T-cell (primary cell): Measurements from ENCODE around the gene ATXN2. TPM values are rescaled to one million over a fixed set of nuclear protein-coding genes. Genes with fewer than 3 reads are reported as not detected.

Experiments
- ATAC-seq, 4 experiments: fragments of 200-7000 bp in 3 of 4; fragments of 150-1000 bp in 1 of 4; cut with Tn5 transposase; replicated peaks in 1 of 4; 1 replicate in 3 of 4; 2 replicates in 1 of 4; pipeline ENCODE4 v1.10.0; 2021; ENCODE audit warnings: moderate library complexity in 3 of 4, mild to moderate bottlenecking in 2 of 4, moderate number of reproducible peaks in 1 of 4
- CTCF ChIA-PET, 2 donors: fragments of 300-600 bp; sonication (Branson Sonifier 250); formaldehyde crosslinking; loops; one replicate each; lab custom pipeline; 2022; ENCODE audit warnings: antibody characterized with exemption in 2 of 2; lab: Charles Lee
- POLR2A ChIA-PET, 2 donors: fragments of 300-600 bp; sonication (Branson Sonifier 250); formaldehyde crosslinking; loops; one replicate each; lab custom pipeline; 2022; ENCODE audit warnings: antibody characterized with exemption in 2 of 2; lab: Charles Lee
- DNase-seq, 35 experiments: peaks; one replicate each; pipeline versions ENCODE4 v3.0.0 to v3.0.0-alpha.2; 2013 to 2023
- H3K27ac ChIP-seq: one replicate; pipeline ENCODE4 v1.5.1; 2013; ENCODE audit warnings: low read length
- H3K27me3 ChIP-seq, 2 experiments: replicated peaks in 1 of 2; 1 replicate in 1 of 2; 2 replicates in 1 of 2; pipeline versions ENCODE4 v1.6.1 to v1.7.0; 2013; ENCODE audit warnings: low read length in 1 of 2, mixed read lengths in 1 of 2; ENCODE audit not compliant: control insufficient read depth in 2 of 2, insufficient read depth in 2 of 2; ENCODE audit errors: extremely low read depth in 1 of 2
- H3K36me3 ChIP-seq, 2 donors: 1 replicate in 1 of 2; 2 replicates in 1 of 2; pipeline versions ENCODE4 v1.6.1 to v1.7.0; 2013; ENCODE audit warnings: low read length in 1 of 2; ENCODE audit not compliant: control insufficient read depth in 2 of 2, insufficient read depth in 1 of 2; ENCODE audit errors: extremely low read depth in 1 of 2
- H3K4me1 ChIP-seq, 2 experiments: 1 replicate in 1 of 2; 2 replicates in 1 of 2; pipeline versions ENCODE4 v1.6.1 to v1.7.0; 2013; ENCODE audit warnings: low read length in 2 of 2, mixed read lengths in 1 of 2; ENCODE audit not compliant: insufficient read depth in 2 of 2, control insufficient read depth in 1 of 2; ENCODE audit errors: extremely low read depth in 1 of 2
- H3K4me3 ChIP-seq, 2 donors: 1 replicate in 1 of 2; 2 replicates in 1 of 2; pipeline versions ENCODE4 v1.5.1 to v1.7.0; 2013; ENCODE audit warnings: mild to moderate bottlenecking in 2 of 2, low read length in 1 of 2, moderate library complexity in 1 of 2; ENCODE audit not compliant: control insufficient read depth in 1 of 2; ENCODE audit errors: extremely low read depth in 1 of 2
- H3K9me3 ChIP-seq: 2 replicates; pipeline ENCODE4 v1.7.0; 2013
- H3K27ac Mint-ChIP-seq, 2 donors: one replicate each; pipeline ENCODE4 v1.8.0; 2020 to 2021; ENCODE audit warnings: mild to moderate bottlenecking in 2 of 2, mixed read lengths in 2 of 2
- H3K27me3 Mint-ChIP-seq, 2 donors: one replicate each; pipeline ENCODE4 v1.8.0; 2021 to 2022; ENCODE audit warnings: mixed read lengths in 2 of 2
- H3K36me3 Mint-ChIP-seq: one replicate; pipeline ENCODE4 v1.8.0; 2021; ENCODE audit warnings: mixed read lengths
- H3K4me1 Mint-ChIP-seq, 3 donors: one replicate each; pipeline ENCODE4 v1.8.0; 2020 to 2022; ENCODE audit warnings: mixed read lengths in 3 of 3, mild to moderate bottlenecking in 1 of 3
- H3K4me3 Mint-ChIP-seq, 3 donors: one replicate each; pipeline ENCODE4 v1.8.0; 2020 to 2022; ENCODE audit warnings: mild to moderate bottlenecking in 3 of 3, mixed read lengths in 3 of 3, moderate library complexity in 3 of 3
- H3K9me3 Mint-ChIP-seq, 3 donors: one replicate each; pipeline ENCODE4 v1.8.0; 2020 to 2022; ENCODE audit warnings: mixed read lengths in 3 of 3
- WGBS: methylation state at CpG from one replicate; pipeline ENCODE4 v1.1.5; 2013; ENCODE audit warnings: missing lambda C conversion rate; ENCODE audit not compliant: insufficient coverage; 5-methylcytosine and 5-hydroxymethylcytosine counted together
- total RNA-seq, 35 experiments: library from RNA in 6 of 35; stranded (reverse) in 6 of 35; fragments of 120-200 nt in 1 of 35; gene quantifications; one replicate each; pipeline versions ENCODE4 v1.2.1 to v1.2.4 and lab custom pipeline; 2013 to 2026

Gene ATXN2
- total RNA-seq, 5 donors from 2014 or later (not counting 1 experiment from before 2014, with no cell fraction given) = 48.6 to 54.0 (median 50.3) TPM

- H3K36me3 Mint-ChIP-seq = peaks cover 7% of the 10 kb centered on the region
- H3K27me3 Mint-ChIP-seq = no peaks in the 10 kb centered on the region
- peaks cover 91 to 97% (median 95%) of the 10 kb centered on the region in 3 donors for H3K4me1 Mint-ChIP-seq
- ChIA-PET CTCF (interaction anchor here (0.5 to 3.1 kb wide), 9 partner anchors 10 to 1395 kb away, joined by 3 to 45 read pairs (median 7); partner anchors contain the start of gene SH2B3 (in 1 of the 2)), POLR2A (interaction anchor here (0.5 to 3.0 kb wide), 10 partner anchors 9 to 30 kb away, joined by 3 to 22 read pairs (median 6); no protein-coding TSS in a partner anchor)
- Histone ChIP-seq H3K27me3 (no peaks in the 10 kb centered on the region), H3K27ac (peak overlapping the region; percentile 100), H3K9me3 (no peaks in the 10 kb centered on the region), H3K36me3 (no peaks in the 10 kb centered on the region), H3K4me3 (peak overlapping the region; percentile 42 to 49), H3K4me1 (peaks cover 60 to 99% of the 10 kb centered on the region in 2 experiments)
- no peaks in the 10 kb centered on the region for H3K9me3 Mint-ChIP-seq
- peak overlapping the region; percentile 96 to 99 for H3K27ac Mint-ChIP-seq
- peak; percentile 59 to 92 (median 88) for DNase-seq
- peak; percentile 79 to 81 (median 80) for ATAC-seq
- 2% methylated on average over 9 of the region's 18 CpGs for WGBS
- H3K4me3 Mint-ChIP-seq = peak overlapping the region; percentile 79 to 90 (median 82)
Measured at GRCh38 chr12:111434680-111435338, 164.3 kb downstream of the ATXN2 start.

- ChIA-PET POLR2A (interaction anchor here (0.6 to 3.0 kb wide), 7 partner anchors 10 to 1605 kb away, joined by 3 to 22 read pairs (median 6); no protein-coding TSS in a partner anchor), CTCF (interaction anchor here in 1 of 2 donors (1.7 to 3.1 kb wide), 4 partner anchors 11 to 37 kb away, joined by 16 to 45 read pairs (median 22); partner anchors contain the start of gene SH2B3)
- H3K27me3 ChIP-seq = no peaks in the 10 kb centered on the region
- Mint-ChIP-seq H3K4me1 (peaks cover 93 to 97% (median 94%) of the 10 kb centered on the region in 3 donors), H3K27me3 (no peaks in the 10 kb centered on the region), H3K9me3 (no peaks in the 10 kb centered on the region), H3K4me3 (peak overlapping the region; percentile 79 to 90 (median 82)), H3K36me3 (peaks cover 7% of the 10 kb centered on the region), H3K27ac (peak overlapping the region; percentile 96 to 99)
- H3K4me3 ChIP-seq = peak overlapping the region; percentile 42 to 49
- no peaks in the 10 kb centered on the region for H3K9me3 ChIP-seq
- H3K4me1 ChIP-seq = peaks cover 66 to 99% of the 10 kb centered on the region in 2 experiments
- peak overlapping the region; percentile 100 for H3K27ac ChIP-seq
- DNase-seq (no peak), ATAC-seq (no peak)
- H3K36me3 ChIP-seq = no peaks in the 10 kb centered on the region
- WGBS = 67% methylated on average over 3 of the region's 3 CpGs
Measured at GRCh38 chr12:111434049-111434448, 165.1 kb downstream of the ATXN2 start.

GRCh38 chr12:111431772-111432171 lies 167.3 kb downstream of the ATXN2 start:
- Histone ChIP-seq H3K27ac (peak overlapping the region; percentile 100), H3K9me3 (no peaks in the 10 kb centered on the region), H3K36me3 (no peaks in the 10 kb centered on the region), H3K27me3 (no peaks in the 10 kb centered on the region), H3K4me3 (no peak overlapping the region), H3K4me1 (peaks cover 71 to 99% of the 10 kb centered on the region in 2 experiments)
- Mint-ChIP-seq H3K4me3 (peak overlapping the region in 2 of 3 donors; percentile 69 to 90), H3K27me3 (no peaks in the 10 kb centered on the region), H3K27ac (peak overlapping the region; percentile 96), H3K4me1 (peaks cover 85 to 95% (median 91%) of the 10 kb centered on the region in 3 donors), H3K36me3 (peaks cover 7% of the 10 kb centered on the region), H3K9me3 (no peaks in the 10 kb centered on the region)
- POLR2A ChIA-PET = interaction anchor here in 1 of 2 donors (0.7 kb wide), 1 partner anchor 868 kb away, joined by 7 read pairs; no protein-coding TSS in a partner anchor
- WGBS = 100% methylated on average over 1 of the region's 6 CpGs
- DNase-seq (no peak), ATAC-seq (no peak)
- CTCF ChIA-PET = interaction anchor here in 1 of 2 donors (2.1 to 3.2 kb wide), 3 partner anchors 12 to 35 kb away, joined by 8 to 24 read pairs (median 16); no protein-coding TSS in a partner anchor

- Histone ChIP-seq H3K27me3 (no peaks in the 10 kb centered on the region), H3K27ac (peak overlapping the region; percentile 100), H3K36me3 (no peaks in the 10 kb centered on the region), H3K4me1 (peaks cover 70 to 99% of the 10 kb centered on the region in 2 experiments), H3K4me3 (peak overlapping the region; percentile 45 to 48), H3K9me3 (no peaks in the 10 kb centered on the region)
- Mint-ChIP-seq H3K36me3 (peaks cover 7% of the 10 kb centered on the region), H3K4me3 (peak overlapping the region; percentile 74 to 90 (median 75)), H3K27me3 (no peaks in the 10 kb centered on the region), H3K4me1 (peaks cover 85 to 95% (median 91%) of the 10 kb centered on the region in 3 donors), H3K9me3 (no peaks in the 10 kb centered on the region), H3K27ac (peak overlapping the region; percentile 96)
- ATAC-seq (peak in 3 of 4 experiments; percentile 8 to 46 (median 11)), DNase-seq (peak in 32 of 35 experiments; percentile 54 to 88 (median 70))
- CTCF ChIA-PET = interaction anchor here (0.6 to 3.2 kb wide), 7 partner anchors 13 to 34 kb away, joined by 3 to 24 read pairs (median 7); no protein-coding TSS in a partner anchor
- WGBS = 18% methylated on average over 5 of the region's 17 CpGs
- POLR2A ChIA-PET = interaction anchor here (0.6 to 1.4 kb wide), 3 partner anchors 17 to 698 kb away, joined by 3 to 6 read pairs (median 3); no protein-coding TSS in a partner anchor
Measured at GRCh38 chr12:111430433-111431353, 168.4 kb downstream of the ATXN2 start.

- Histone ChIP-seq H3K4me3 (peak overlapping the region; percentile 45 to 48), H3K27ac (peak overlapping the region; percentile 100), H3K9me3 (no peaks in the 10 kb centered on the region), H3K4me1 (peaks cover 70 to 99% of the 10 kb centered on the region in 2 experiments), H3K27me3 (no peaks in the 10 kb centered on the region), H3K36me3 (no peaks in the 10 kb centered on the region)
- Mint-ChIP-seq H3K27ac (peak overlapping the region; percentile 96), H3K9me3 (no peaks in the 10 kb centered on the region), H3K4me1 (peaks cover 85 to 95% (median 91%) of the 10 kb centered on the region in 3 donors), H3K27me3 (no peaks in the 10 kb centered on the region), H3K36me3 (peaks cover 7% of the 10 kb centered on the region), H3K4me3 (peak overlapping the region; percentile 74 to 90 (median 75))
- WGBS = 13% methylated on average over 17 of the region's 21 CpGs
- ChIA-PET CTCF (interaction anchor here (0.9 to 3.2 kb wide), 5 partner anchors 14 to 33 kb away, joined by 4 to 24 read pairs (median 8); no protein-coding TSS in a partner anchor), POLR2A (interaction anchor here in 1 of 2 donors (0.6 to 1.4 kb wide), 2 partner anchors 16 to 178 kb away, joined by 3 read pairs; no protein-coding TSS in a partner anchor)
- DNase-seq (peak in 34 of 35 experiments; percentile 35 to 86 (median 74)), ATAC-seq (peak; percentile 27 to 48 (median 33))
Measured at GRCh38 chr12:111429828-111430432, 169.2 kb downstream of the ATXN2 start.
